ENCODE results near the gene SAMD11. TPM values are rescaled to one million over a fixed set of nuclear protein-coding genes. Genes with fewer than 3 reads are reported as not detected.

The SAMD11 gene
- total and polyA plus RNA-seq, 10 of the 15 experiments (the other 5 are each of a cell fraction or from before 2014, with no cell fraction given): 0.04 to 0.31 (median 0.19) TPM; not detected in 6

DNA sequence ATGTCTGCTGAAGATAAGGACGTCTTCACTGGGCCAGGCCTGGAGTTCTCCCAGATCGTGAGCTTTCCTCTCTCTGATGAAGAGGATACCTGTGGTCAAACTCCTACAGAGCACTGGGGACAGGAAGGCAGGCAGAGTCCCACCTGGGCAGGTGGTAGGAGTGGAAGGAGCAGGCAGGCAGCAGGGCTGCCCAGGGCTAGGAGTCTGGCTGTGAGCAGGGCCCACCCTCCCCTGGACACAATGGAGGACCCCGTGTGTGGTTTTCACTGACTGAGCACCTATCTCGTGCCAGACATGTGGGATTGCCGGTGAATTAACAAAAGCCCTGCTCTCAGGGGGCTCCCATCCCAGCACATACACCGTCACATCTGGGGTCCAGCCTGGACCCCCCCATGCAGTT is 4.9 kb upstream of the SAMD11 start:
- 49% methylated on average over 6 of the region's 6 CpGs for WGBS (ENCODE audit: insufficient coverage, insufficient replicate concordance, low lambda C conversion rate, missing lambda C conversion rate)
- H3K4me2 ChIP-seq (ENCODE audit: control insufficient read depth, insufficient read depth): no peak overlapping the region
- BruUV-seq (replicated peaks): no TSS peak
- H3K4me1 ChIP-seq (ENCODE audit: control insufficient read depth, insufficient read depth, low read length): no peaks in the 10 kb centered on the region
- TF ChIP-seq CREM (IDR thresholded peaks at IDR 0.05; ENCODE audit: low read depth) (no peak), KLF5 (IDR thresholded peaks at IDR 0.05; ENCODE audit: partially characterized antibody) (no peak), NBN (IDR thresholded peaks at IDR 0.05) (no peak)
- TF ChIP-seq, protein P1, sequence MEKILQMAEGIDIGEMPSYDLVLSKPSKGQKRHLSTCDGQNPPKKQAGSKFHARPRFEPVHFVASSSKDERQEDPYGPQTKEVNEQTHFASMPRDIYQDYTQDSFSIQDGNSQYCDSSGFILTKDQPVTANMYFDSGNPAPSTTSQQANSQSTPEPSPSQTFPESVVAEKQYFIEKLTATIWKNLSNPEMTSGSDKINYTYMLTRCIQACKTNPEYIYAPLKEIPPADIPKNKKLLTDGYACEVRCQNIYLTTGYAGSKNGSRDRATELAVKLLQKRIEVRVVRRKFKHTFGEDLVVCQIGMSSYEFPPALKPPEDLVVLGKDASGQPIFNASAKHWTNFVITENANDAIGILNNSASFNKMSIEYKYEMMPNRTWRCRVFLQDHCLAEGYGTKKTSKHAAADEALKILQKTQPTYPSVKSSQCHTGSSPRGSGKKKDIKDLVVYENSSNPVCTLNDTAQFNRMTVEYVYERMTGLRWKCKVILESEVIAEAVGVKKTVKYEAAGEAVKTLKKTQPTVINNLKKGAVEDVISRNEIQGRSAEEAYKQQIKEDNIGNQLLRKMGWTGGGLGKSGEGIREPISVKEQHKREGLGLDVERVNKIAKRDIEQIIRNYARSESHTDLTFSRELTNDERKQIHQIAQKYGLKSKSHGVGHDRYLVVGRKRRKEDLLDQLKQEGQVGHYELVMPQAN (conservative IDR thresholded peaks at IDR 0.05): no peak
- TF ChIP-seq, protein P2, sequence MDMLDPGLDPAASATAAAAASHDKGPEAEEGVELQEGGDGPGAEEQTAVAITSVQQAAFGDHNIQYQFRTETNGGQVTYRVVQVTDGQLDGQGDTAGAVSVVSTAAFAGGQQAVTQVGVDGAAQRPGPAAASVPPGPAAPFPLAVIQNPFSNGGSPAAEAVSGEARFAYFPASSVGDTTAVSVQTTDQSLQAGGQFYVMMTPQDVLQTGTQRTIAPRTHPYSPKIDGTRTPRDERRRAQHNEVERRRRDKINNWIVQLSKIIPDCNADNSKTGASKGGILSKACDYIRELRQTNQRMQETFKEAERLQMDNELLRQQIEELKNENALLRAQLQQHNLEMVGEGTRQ (IDR thresholded peaks at IDR 0.05; ENCODE audit: borderline replicate concordance, low read depth, low read length): no peak
- TF ChIP-seq, protein P3, sequence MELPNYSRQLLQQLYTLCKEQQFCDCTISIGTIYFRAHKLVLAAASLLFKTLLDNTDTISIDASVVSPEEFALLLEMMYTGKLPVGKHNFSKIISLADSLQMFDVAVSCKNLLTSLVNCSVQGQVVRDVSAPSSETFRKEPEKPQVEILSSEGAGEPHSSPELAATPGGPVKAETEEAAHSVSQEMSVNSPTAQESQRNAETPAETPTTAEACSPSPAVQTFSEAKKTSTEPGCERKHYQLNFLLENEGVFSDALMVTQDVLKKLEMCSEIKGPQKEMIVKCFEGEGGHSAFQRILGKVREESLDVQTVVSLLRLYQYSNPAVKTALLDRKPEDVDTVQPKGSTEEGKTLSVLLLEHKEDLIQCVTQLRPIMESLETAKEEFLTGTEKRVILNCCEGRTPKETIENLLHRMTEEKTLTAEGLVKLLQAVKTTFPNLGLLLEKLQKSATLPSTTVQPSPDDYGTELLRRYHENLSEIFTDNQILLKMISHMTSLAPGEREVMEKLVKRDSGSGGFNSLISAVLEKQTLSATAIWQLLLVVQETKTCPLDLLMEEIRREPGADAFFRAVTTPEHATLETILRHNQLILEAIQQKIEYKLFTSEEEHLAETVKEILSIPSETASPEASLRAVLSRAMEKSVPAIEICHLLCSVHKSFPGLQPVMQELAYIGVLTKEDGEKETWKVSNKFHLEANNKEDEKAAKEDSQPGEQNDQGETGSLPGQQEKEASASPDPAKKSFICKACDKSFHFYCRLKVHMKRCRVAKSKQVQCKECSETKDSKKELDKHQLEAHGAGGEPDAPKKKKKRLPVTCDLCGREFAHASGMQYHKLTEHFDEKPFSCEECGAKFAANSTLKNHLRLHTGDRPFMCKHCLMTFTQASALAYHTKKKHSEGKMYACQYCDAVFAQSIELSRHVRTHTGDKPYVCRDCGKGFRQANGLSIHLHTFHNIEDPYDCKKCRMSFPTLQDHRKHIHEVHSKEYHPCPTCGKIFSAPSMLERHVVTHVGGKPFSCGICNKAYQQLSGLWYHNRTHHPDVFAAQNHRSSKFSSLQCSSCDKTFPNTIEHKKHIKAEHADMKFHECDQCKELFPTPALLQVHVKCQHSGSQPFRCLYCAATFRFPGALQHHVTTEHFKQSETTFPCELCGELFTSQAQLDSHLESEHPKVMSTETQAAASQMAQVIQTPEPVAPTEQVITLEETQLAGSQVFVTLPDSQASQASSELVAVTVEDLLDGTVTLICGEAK (IDR thresholded peaks at IDR 0.05; ENCODE audit: borderline replicate concordance): no peak
- TF ChIP-seq, protein P4, sequence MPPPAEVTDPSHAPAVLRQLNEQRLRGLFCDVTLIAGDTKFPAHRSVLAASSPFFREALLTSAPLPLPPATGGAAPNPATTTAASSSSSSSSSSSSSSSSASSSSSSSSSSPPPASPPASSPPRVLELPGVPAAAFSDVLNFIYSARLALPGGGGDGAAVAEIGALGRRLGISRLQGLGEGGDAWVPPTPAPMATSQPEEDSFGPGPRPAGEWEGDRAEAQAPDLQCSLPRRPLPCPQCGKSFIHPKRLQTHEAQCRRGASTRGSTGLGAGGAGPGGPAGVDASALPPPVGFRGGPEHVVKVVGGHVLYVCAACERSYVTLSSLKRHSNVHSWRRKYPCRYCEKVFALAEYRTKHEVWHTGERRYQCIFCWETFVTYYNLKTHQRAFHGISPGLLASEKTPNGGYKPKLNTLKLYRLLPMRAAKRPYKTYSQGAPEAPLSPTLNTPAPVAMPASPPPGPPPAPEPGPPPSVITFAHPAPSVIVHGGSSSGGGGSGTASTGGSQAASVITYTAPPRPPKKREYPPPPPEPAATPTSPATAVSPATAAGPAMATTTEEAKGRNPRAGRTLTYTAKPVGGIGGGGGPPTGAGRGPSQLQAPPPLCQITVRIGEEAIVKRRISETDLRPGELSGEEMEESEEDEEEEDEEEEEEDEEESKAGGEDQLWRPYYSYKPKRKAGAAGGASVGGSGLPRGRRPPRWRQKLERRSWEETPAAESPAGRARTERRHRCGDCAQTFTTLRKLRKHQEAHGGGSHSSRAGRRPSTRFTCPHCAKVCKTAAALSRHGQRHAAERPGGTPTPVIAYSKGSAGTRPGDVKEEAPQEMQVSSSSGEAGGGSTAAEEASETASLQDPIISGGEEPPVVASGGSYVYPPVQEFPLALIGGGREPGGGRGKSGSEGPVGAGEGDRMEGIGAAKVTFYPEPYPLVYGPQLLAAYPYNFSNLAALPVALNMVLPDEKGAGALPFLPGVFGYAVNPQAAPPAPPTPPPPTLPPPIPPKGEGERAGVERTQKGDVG (CRISPR knock-in tag; IDR thresholded peaks at IDR 0.05): no peak
- TF ChIP-seq, protein P5, sequence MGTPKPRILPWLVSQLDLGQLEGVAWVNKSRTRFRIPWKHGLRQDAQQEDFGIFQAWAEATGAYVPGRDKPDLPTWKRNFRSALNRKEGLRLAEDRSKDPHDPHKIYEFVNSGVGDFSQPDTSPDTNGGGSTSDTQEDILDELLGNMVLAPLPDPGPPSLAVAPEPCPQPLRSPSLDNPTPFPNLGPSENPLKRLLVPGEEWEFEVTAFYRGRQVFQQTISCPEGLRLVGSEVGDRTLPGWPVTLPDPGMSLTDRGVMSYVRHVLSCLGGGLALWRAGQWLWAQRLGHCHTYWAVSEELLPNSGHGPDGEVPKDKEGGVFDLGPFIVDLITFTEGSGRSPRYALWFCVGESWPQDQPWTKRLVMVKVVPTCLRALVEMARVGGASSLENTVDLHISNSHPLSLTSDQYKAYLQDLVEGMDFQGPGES (IDR thresholded peaks at IDR 0.05): no peak
- TF ChIP-seq, protein P6, sequence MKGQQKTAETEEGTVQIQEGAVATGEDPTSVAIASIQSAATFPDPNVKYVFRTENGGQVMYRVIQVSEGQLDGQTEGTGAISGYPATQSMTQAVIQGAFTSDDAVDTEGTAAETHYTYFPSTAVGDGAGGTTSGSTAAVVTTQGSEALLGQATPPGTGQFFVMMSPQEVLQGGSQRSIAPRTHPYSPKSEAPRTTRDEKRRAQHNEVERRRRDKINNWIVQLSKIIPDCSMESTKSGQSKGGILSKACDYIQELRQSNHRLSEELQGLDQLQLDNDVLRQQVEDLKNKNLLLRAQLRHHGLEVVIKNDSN (IDR thresholded peaks at IDR 0.05; ENCODE audit: borderline replicate concordance, extremely low read length, insufficient read depth, low read depth, low read length): no peak
- H4K20me1 ChIP-seq (ENCODE audit: control insufficient read depth, insufficient read depth): no peaks in the 10 kb centered on the region; the same call in none of the 2 replicates
- no peak overlapping the region for H3K4me3 ChIP-seq
- ChIA-PET SMC1A (ENCODE audit: uncharacterized antibody, unreplicated experiment) (no interaction called here), POLR2A (no interaction called here), RAD21 (ENCODE audit: unreplicated experiment) (no interaction called here), CTCF (no interaction called here)
- no peak overlapping the region for H2AFZ ChIP-seq (ENCODE audit: control insufficient read depth, low read depth, low read length)
- in situ Hi-C loops (cut with MboI): no loop called here
- no peaks in the 10 kb centered on the region for H3K36me3 ChIP-seq (ENCODE audit: control insufficient read depth in 2 of 2, insufficient read depth in 2 of 2, low read length in 1 of 2)
- H3K27ac ChIP-seq (ENCODE audit: control insufficient read depth, insufficient read depth): no peak overlapping the region
- H3K9me3 ChIP-seq (replicated peaks; ENCODE audit: control insufficient read depth, insufficient read depth, low read length): no peaks in the 10 kb centered on the region
- FAIRE-seq: no peak
- intact Hi-C loops (cut with micrococcal nuclease; ENCODE audit: unreplicated experiment): no loop called here
- H3K9ac ChIP-seq (ENCODE audit: control insufficient read depth, insufficient read depth, low read length): no peak overlapping the region
- no peak for ATAC-seq
- DNase-seq (ENCODE audit: low read depth, low spot score): no peak
- peaks cover 9 to 16% of the 10 kb centered on the region in 2 experiments for H3K27me3 ChIP-seq (replicated peaks in 1 of 2; ENCODE audit: control insufficient read depth in 2 of 2, insufficient read depth in 2 of 2, low read length in 1 of 2)
- no peaks in the 10 kb centered on the region for H3K79me2 ChIP-seq (ENCODE audit: control insufficient read depth, insufficient read depth, low read length)
